ENCODE data around the gene TSHZ2. TPM values are rescaled to one million over a fixed set of nuclear protein-coding genes. Genes with fewer than 3 reads are reported as not detected.

The TSHZ2 gene
- polyA plus RNA-seq, 1 donor from 2014 or later, result 4.6 TPM

DNA sequence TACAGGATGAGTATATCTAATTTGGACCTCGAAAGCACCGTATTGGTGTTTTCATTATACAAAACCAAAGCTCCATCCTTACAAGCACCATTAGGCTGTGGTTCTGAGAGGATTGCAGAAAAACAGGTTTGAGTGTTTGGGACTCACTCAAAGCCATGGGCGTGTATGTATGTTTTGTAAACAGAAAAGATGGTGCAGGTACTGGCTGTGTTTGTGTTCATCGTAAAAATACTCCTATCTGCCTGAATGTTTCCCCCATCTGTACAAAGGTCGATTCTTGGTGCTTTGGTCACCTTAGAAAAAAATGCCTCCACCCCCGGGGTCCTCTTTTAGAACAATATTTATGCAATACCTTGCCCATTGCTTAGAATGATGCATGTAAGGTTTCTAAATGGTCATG, 286.6 kb downstream of the TSHZ2 start (continued):
- no peak for TF ChIP-seq EZH2 (IDR thresholded peaks at IDR 0.05; ENCODE audit: borderline replicate concordance, insufficient read depth, low read length, poor library complexity, severe bottlenecking)

GRCh38 chr20:53260168-53260567, 288.0 kb downstream of the TSHZ2 start:
- TF ChIP-seq, protein P1, sequence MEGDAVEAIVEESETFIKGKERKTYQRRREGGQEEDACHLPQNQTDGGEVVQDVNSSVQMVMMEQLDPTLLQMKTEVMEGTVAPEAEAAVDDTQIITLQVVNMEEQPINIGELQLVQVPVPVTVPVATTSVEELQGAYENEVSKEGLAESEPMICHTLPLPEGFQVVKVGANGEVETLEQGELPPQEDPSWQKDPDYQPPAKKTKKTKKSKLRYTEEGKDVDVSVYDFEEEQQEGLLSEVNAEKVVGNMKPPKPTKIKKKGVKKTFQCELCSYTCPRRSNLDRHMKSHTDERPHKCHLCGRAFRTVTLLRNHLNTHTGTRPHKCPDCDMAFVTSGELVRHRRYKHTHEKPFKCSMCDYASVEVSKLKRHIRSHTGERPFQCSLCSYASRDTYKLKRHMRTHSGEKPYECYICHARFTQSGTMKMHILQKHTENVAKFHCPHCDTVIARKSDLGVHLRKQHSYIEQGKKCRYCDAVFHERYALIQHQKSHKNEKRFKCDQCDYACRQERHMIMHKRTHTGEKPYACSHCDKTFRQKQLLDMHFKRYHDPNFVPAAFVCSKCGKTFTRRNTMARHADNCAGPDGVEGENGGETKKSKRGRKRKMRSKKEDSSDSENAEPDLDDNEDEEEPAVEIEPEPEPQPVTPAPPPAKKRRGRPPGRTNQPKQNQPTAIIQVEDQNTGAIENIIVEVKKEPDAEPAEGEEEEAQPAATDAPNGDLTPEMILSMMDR (IDR thresholded peaks at IDR 0.05; ENCODE audit: poor library complexity, severe bottlenecking), result no peak
- TF ChIP-seq RAD21 (conservative IDR thresholded peaks at IDR 0.05) (no peak), MXI1 (conservative IDR thresholded peaks at IDR 0.05; ENCODE audit: poor library complexity, severe bottlenecking) (no peak), EZH2 (IDR thresholded peaks at IDR 0.05; ENCODE audit: borderline replicate concordance, insufficient read depth, low read length, poor library complexity, severe bottlenecking) (no peak), TAF1 (IDR thresholded peaks at IDR 0.05; ENCODE audit: low read depth) (no peak), EP300 (conservative IDR thresholded peaks at IDR 0.05; ENCODE audit: poor library complexity, severe bottlenecking) (peak; percentile 62), SMC3 (conservative IDR thresholded peaks at IDR 0.05; ENCODE audit: poor library complexity) (no peak), POLR2AphosphoS5 (IDR thresholded peaks at IDR 0.05) (peak; percentile 56)
- TF ChIP-seq, protein P2, sequence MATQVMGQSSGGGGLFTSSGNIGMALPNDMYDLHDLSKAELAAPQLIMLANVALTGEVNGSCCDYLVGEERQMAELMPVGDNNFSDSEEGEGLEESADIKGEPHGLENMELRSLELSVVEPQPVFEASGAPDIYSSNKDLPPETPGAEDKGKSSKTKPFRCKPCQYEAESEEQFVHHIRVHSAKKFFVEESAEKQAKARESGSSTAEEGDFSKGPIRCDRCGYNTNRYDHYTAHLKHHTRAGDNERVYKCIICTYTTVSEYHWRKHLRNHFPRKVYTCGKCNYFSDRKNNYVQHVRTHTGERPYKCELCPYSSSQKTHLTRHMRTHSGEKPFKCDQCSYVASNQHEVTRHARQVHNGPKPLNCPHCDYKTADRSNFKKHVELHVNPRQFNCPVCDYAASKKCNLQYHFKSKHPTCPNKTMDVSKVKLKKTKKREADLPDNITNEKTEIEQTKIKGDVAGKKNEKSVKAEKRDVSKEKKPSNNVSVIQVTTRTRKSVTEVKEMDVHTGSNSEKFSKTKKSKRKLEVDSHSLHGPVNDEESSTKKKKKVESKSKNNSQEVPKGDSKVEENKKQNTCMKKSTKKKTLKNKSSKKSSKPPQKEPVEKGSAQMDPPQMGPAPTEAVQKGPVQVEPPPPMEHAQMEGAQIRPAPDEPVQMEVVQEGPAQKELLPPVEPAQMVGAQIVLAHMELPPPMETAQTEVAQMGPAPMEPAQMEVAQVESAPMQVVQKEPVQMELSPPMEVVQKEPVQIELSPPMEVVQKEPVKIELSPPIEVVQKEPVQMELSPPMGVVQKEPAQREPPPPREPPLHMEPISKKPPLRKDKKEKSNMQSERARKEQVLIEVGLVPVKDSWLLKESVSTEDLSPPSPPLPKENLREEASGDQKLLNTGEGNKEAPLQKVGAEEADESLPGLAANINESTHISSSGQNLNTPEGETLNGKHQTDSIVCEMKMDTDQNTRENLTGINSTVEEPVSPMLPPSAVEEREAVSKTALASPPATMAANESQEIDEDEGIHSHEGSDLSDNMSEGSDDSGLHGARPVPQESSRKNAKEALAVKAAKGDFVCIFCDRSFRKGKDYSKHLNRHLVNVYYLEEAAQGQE (IDR thresholded peaks at IDR 0.05; ENCODE audit: borderline replicate concordance), result no peak
- Histone ChIP-seq H3K27me3 (ENCODE audit: insufficient read depth, low read depth, low read length) (no peaks in the 10 kb centered on the region), H3K36me3 (ENCODE audit: insufficient read depth, low read length) (peaks cover 4% of the 10 kb centered on the region), H3K9me2 (ENCODE audit: insufficient read depth, low read length) (no peaks in the 10 kb centered on the region), H3K79me2 (replicated peaks; ENCODE audit: insufficient read depth, low read length) (no peaks in the 10 kb centered on the region), H3K9me3 (ENCODE audit: low read length) (no peaks in the 10 kb centered on the region), H4K20me1 (ENCODE audit: insufficient read depth) (no peaks in the 10 kb centered on the region), H3K9ac (ENCODE audit: low read length) (no peak overlapping the region), H3K4me3 (ENCODE audit: low read length) (no peak overlapping the region), H3K27ac (ENCODE audit: low read length) (peak overlapping the region; percentile 43), H2AFZ (ENCODE audit: low read depth, low read length) (no peak overlapping the region), H3F3A (ENCODE audit: insufficient read depth, low read length, poor library complexity, severe bottlenecking) (no peaks in the 10 kb centered on the region), H3K4me2 (ENCODE audit: low read length) (no peak overlapping the region)

GRCh38 chr20:53260591-53260990, 288.4 kb downstream of the TSHZ2 start:
- H3F3A ChIP-seq (ENCODE audit: insufficient read depth, low read length, poor library complexity, severe bottlenecking), result no peaks in the 10 kb centered on the region
- H4K20me1 ChIP-seq (ENCODE audit: insufficient read depth), result no peaks in the 10 kb centered on the region
- H3K4me3 ChIP-seq (ENCODE audit: low read length), result no peak overlapping the region
- TF ChIP-seq EP300 (conservative IDR thresholded peaks at IDR 0.05; ENCODE audit: poor library complexity, severe bottlenecking), result no peak
- TF ChIP-seq, protein P1 (IDR thresholded peaks at IDR 0.05; ENCODE audit: poor library complexity, severe bottlenecking), result no peak
- no peak for TF ChIP-seq TAF1 (IDR thresholded peaks at IDR 0.05; ENCODE audit: low read depth)
- TF ChIP-seq, protein P2 (IDR thresholded peaks at IDR 0.05; ENCODE audit: borderline replicate concordance), result no peak
- TF ChIP-seq POLR2AphosphoS5 (IDR thresholded peaks at IDR 0.05), result no peak
- TF ChIP-seq EZH2 (IDR thresholded peaks at IDR 0.05; ENCODE audit: borderline replicate concordance, insufficient read depth, low read length, poor library complexity, severe bottlenecking), result no peak
- no peak for TF ChIP-seq SMC3 (conservative IDR thresholded peaks at IDR 0.05; ENCODE audit: poor library complexity)
- no peak for TF ChIP-seq MXI1 (conservative IDR thresholded peaks at IDR 0.05; ENCODE audit: poor library complexity, severe bottlenecking)
- no peak for TF ChIP-seq RAD21 (conservative IDR thresholded peaks at IDR 0.05)
- no peaks in the 10 kb centered on the region for H3K79me2 ChIP-seq (replicated peaks; ENCODE audit: insufficient read depth, low read length)
- H3K36me3 ChIP-seq (ENCODE audit: insufficient read depth, low read length), result peaks cover 4% of the 10 kb centered on the region
- H3K9me2 ChIP-seq (ENCODE audit: insufficient read depth, low read length), result no peaks in the 10 kb centered on the region
- no peak overlapping the region for H3K9ac ChIP-seq (ENCODE audit: low read length)
- no peaks in the 10 kb centered on the region for H3K9me3 ChIP-seq (ENCODE audit: low read length)
- no peaks in the 10 kb centered on the region for H3K27me3 ChIP-seq (ENCODE audit: insufficient read depth, low read depth, low read length)
- no peak overlapping the region for H3K4me2 ChIP-seq (ENCODE audit: low read length)
- H2AFZ ChIP-seq (ENCODE audit: low read depth, low read length), result no peak overlapping the region
- peak overlapping the region; percentile 43 for H3K27ac ChIP-seq (ENCODE audit: low read length)
